Neural progenitor cell (in vitro differentiated cells): Measurements from ENCODE around the gene GOLIM4.

ENCODE experiments used
- CTCF ChIP-seq: fragments of 200-600 bp; sonication (generic); IDR thresholded peaks from 2 replicates; pipeline ENCODE4 v1.5.1; 2017; ENCODE audit warnings: antibody characterized with exemption, mild to moderate bottlenecking
- EZH2 ChIP-seq: fragments of 200-600 bp; sonication (generic); IDR thresholded peaks from 2 replicates; pipeline ENCODE4 v1.6.1; 2017; ENCODE audit warnings: antibody characterized with exemption, mild to moderate bottlenecking, moderate library complexity
- EZH2phosphoT487 ChIP-seq: fragments of 200-600 bp; sonication (generic); IDR thresholded peaks from 2 replicates; pipeline ENCODE4 v1.6.1; 2017; ENCODE audit warnings: antibody characterized with exemption

GRCh38 chr3:167983583-167983982, 112.1 kb downstream of the GOLIM4 start:
- no peak for TF ChIP-seq CTCF
- TF ChIP-seq EZH2: no peak
- TF ChIP-seq EZH2phosphoT487: no peak
